Tibial artery (tissue), 4 donors: ENCODE measurements around the gene ADAMTS2.

ENCODE experiments used
- DNase-seq, 2 donors: peaks; one replicate each; pipeline ENCODE4 v3.0.0-alpha.2; 2019
- H3K27ac ChIP-seq, 2 donors: fragments of 200-600 bp; sonication (generic) in 1 of 2; 1 replicate in 1 of 2; 2 replicates in 1 of 2; pipeline ENCODE4 v1.5.1; 2018 to 2019; ENCODE audit warnings: mild to moderate bottlenecking in 1 of 2
- H3K27me3 ChIP-seq, 2 donors: fragments of 200-600 bp; sonication (generic) in 1 of 2; one replicate each; pipeline versions ENCODE4 v1.5.1 to v1.6.0; 2016 to 2019
- H3K36me3 ChIP-seq, 3 donors: fragments of 200-600 bp; sonication (generic) in 2 of 3; one replicate each; pipeline ENCODE4 v1.5.1; 2016 to 2019; ENCODE audit warnings: mild to moderate bottlenecking in 2 of 3
- H3K4me1 ChIP-seq, 4 donors: fragments of 200-600 bp; sonication (generic) in 2 of 4; 1 replicate in 3 of 4; 2 replicates in 1 of 4; pipeline ENCODE4 v1.5.1; 2016 to 2019
- H3K4me3 ChIP-seq, 2 donors: fragments of 200-600 bp; sonication (generic) in 1 of 2; 1 replicate in 1 of 2; 2 replicates in 1 of 2; pipeline ENCODE4 v1.5.1; 2018 to 2019; ENCODE audit warnings: mild to moderate bottlenecking in 2 of 2
- H3K9me3 ChIP-seq, 3 donors: fragments of 200-600 bp; sonication (generic) in 1 of 3; one replicate each; pipeline ENCODE4 v1.5.1; 2016 to 2019
- intact Hi-C: fragments of 100-400 bp; cut with DNase I; formaldehyde crosslinking; loops from one replicate; pipeline ENCODE4 v1.15.0; 2023; ENCODE audit warnings: low total_unique reads
- TF ChIP-seq, protein P1 (sequence below), 2 experiments: fragments of 200-600 bp in 1 of 2; fragments of 450-650 bp in 1 of 2; IDR thresholded peaks; one replicate each; pipeline ENCODE4 v1.5.1; 2017 to 2019; ENCODE audit warnings: antibody characterized with exemption in 2 of 2, mild to moderate bottlenecking in 1 of 2, moderate library complexity in 1 of 2

Gene ADAMTS2

GRCh38 chr5:179162351-179163235, 182.7 kb downstream of the ADAMTS2 start:
- Histone ChIP-seq H3K36me3 (peaks cover 0 to 16% (median 9%) of the 10 kb centered on the region in 3 donors), H3K27ac (no peak overlapping the region), H3K4me3 (no peak overlapping the region), H3K4me1 (peaks cover 0 to 11% (median 6%) of the 10 kb centered on the region in 4 donors), H3K9me3 (peaks cover 0 to 8% (median 0%) of the 10 kb centered on the region in 3 donors), H3K27me3 (no peaks in the 10 kb centered on the region)
- peak in 1 of 2 donors; percentile 60 for DNase-seq
- intact Hi-C loops, result no loop called here
- TF ChIP-seq, protein P1, sequence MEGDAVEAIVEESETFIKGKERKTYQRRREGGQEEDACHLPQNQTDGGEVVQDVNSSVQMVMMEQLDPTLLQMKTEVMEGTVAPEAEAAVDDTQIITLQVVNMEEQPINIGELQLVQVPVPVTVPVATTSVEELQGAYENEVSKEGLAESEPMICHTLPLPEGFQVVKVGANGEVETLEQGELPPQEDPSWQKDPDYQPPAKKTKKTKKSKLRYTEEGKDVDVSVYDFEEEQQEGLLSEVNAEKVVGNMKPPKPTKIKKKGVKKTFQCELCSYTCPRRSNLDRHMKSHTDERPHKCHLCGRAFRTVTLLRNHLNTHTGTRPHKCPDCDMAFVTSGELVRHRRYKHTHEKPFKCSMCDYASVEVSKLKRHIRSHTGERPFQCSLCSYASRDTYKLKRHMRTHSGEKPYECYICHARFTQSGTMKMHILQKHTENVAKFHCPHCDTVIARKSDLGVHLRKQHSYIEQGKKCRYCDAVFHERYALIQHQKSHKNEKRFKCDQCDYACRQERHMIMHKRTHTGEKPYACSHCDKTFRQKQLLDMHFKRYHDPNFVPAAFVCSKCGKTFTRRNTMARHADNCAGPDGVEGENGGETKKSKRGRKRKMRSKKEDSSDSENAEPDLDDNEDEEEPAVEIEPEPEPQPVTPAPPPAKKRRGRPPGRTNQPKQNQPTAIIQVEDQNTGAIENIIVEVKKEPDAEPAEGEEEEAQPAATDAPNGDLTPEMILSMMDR (IDR thresholded peaks at IDR 0.05), result no peak

- Histone ChIP-seq H3K27me3 (no peaks in the 10 kb centered on the region), H3K4me1 (peaks cover 0 to 4% (median 1%) of the 10 kb centered on the region in 4 donors), H3K36me3 (peaks cover 0 to 16% (median 9%) of the 10 kb centered on the region in 3 donors), H3K9me3 (peaks cover 0 to 8% (median 0%) of the 10 kb centered on the region in 3 donors), H3K4me3 (no peak overlapping the region), H3K27ac (no peak overlapping the region)
- TF ChIP-seq, protein P1 (IDR thresholded peaks at IDR 0.05), result no peak
- intact Hi-C loops, result no loop called here
- DNase-seq, result peak; percentile 17 to 33
Observed at GRCh38 chr5:179161901-179162300, 183.4 kb downstream of the ADAMTS2 start.

GRCh38 chr5:179160584-179160983, 184.7 kb downstream of the ADAMTS2 start:
- TF ChIP-seq, protein P1 (IDR thresholded peaks at IDR 0.05), result no peak
- peak in 1 of 2 donors; percentile 3 for DNase-seq
- no peak overlapping the region for H3K27ac ChIP-seq
- no peaks in the 10 kb centered on the region for H3K27me3 ChIP-seq
- no peak overlapping the region for H3K4me3 ChIP-seq
- H3K4me1 ChIP-seq, result no peaks in the 10 kb centered on the region
- peaks cover 0 to 16% (median 13%) of the 10 kb centered on the region in 3 donors for H3K36me3 ChIP-seq
- H3K9me3 ChIP-seq, result peaks cover 0 to 8% (median 0%) of the 10 kb centered on the region in 3 donors
- intact Hi-C loops, result no loop called here

- Histone ChIP-seq H3K4me1 (no peaks in the 10 kb centered on the region), H3K27ac (no peak overlapping the region), H3K4me3 (no peak overlapping the region), H3K36me3 (peaks cover under 1 to 28% (median 26%) of the 10 kb centered on the region in 3 donors), H3K9me3 (peaks cover 0 to 8% (median 0%) of the 10 kb centered on the region in 3 donors), H3K27me3 (no peaks in the 10 kb centered on the region)
- intact Hi-C loops, result no loop called here
- TF ChIP-seq, protein P1 (IDR thresholded peaks at IDR 0.05), result no peak
- DNase-seq, result peak; percentile 11 to 51
Observed at GRCh38 chr5:179158556-179158955, 186.7 kb downstream of the ADAMTS2 start.

- Histone ChIP-seq H3K4me1 (no peaks in the 10 kb centered on the region), H3K27me3 (no peaks in the 10 kb centered on the region), H3K27ac (no peak overlapping the region), H3K4me3 (no peak overlapping the region), H3K9me3 (no peaks in the 10 kb centered on the region), H3K36me3 (peaks cover 8 to 58% (median 41%) of the 10 kb centered on the region in 3 donors)
- DNase-seq, result peak; percentile 15 to 56
- intact Hi-C loops, result no loop called here
- TF ChIP-seq, protein P1 (IDR thresholded peaks at IDR 0.05), result no peak
Observed at GRCh38 chr5:179154991-179155955, 190.0 kb downstream of the ADAMTS2 start.
